AG04449 (cell line): ENCODE measurements around the gene ITIH5.
"Not testable (repeated sequence)": the region's sequence is repeated elsewhere in the genome, so short reads cannot be mapped to it uniquely, and the experiment has no call there.

Experiments
- CTCF ChIA-PET: fragments of 350-600 bp; formaldehyde crosslinking; extraction: SDS; loops from one replicate; lab custom pipeline; 2021; ENCODE audit warnings: antibody characterized with exemption; lab: Yijun Ruan, JAX
- POLR2A ChIA-PET: fragments of 400-600, 350-600 bp; formaldehyde crosslinking; extraction: SDS; loops from one replicate; lab custom pipeline; 2020; ENCODE audit warnings: antibody characterized with exemption, inconsistent platforms; lab: Yijun Ruan, JAX
- DNase-seq: peaks from one replicate; pipeline ENCODE4 v3.0.0-alpha.2; 2010; ENCODE audit warnings: low read depth, low spot score
- H3K4me3 ChIP-seq: 2 replicates; pipeline ENCODE4 v1.5.1; 2011; ENCODE audit warnings: low read depth, mild to moderate bottlenecking, control low read depth, low read length
- CTCF ChIP-seq: IDR thresholded peaks from one replicate; pipeline ENCODE4 v1.5.1; 2011; ENCODE audit warnings: mild to moderate bottlenecking, moderate library complexity, low read length, control low read depth, inconsistent platforms; ENCODE audit not compliant: insufficient read depth; ENCODE audit errors: missing control alignments

ITIH5 gene

DNA sequence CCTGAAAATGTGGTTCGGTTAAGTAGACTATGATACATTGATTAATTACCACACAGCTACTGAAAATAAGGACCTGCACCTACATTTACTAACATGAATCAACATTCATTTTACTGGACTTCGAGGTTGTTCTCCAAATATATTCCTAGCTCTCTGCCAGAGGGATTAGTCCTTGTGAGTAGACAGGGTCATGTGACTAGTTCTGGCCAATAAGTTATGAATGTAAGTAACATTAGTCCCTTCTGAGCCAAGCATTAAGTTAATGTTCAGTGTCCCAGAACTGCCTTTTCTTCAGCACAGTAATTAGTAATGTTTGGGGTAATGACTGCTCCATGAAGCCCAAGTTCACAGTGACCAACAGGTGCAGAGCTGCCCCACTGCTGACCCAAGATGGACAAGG lies 9.2 kb downstream of the ITIH5 start:
- ChIA-PET POLR2A (no interaction called here), CTCF (no interaction called here)
- TF ChIP-seq CTCF = no peak
- no peak for DNase-seq
- no peak overlapping the region for H3K4me3 ChIP-seq

DNA sequence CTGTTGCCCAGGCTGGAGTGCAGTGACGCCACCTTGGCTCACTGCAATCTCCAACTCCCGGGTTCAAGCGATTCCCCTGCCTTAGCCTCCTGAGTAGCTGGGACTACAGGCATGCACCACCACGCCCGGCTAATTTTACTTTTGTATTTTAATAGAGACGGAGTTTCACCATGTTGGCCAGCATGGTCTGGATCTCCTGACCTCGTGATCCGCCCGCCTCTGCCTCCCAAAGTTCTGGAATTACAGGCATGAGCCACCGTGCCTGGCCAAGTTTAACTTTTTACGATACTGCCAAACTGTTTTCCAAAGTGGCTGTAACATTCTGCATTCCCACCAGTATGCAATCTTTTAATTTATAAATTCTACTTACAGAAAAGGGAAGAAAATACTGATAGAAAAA lies 9.7 kb downstream of the ITIH5 start:
- DNase-seq, CTCF ChIA-PET, H3K4me3 ChIP-seq, POLR2A ChIA-PET: not testable (repeated sequence)

DNA sequence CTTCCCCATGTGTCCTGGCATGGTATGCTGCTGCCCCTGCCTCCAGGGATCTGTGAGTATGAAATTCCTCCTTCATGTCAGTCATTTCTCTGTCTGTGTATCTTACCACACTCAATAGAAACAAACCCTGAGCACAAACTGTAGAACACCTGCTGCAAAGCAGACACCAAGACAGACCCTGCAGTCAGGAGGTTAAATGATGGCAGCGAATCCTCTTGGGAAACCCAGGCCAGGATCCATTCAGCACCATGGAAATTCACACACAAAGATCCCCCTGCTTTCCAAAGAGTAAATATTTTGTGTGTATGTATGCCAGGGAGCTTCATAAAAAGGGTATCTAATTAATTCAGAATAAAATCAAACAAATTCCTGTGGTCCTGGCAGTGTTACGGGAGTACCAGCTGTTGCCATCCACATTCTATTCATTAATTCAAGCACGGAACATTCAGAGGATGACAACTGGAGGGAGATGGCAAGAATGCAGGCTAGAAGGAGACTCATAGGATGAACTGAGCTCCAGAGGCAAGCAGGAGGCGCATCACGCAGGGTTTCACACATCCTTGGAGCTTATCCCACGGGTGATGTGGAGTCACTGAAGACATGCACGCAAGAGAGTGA lies 14.8 kb downstream of the ITIH5 start:
- H3K4me3 ChIP-seq = no peak overlapping the region
- DNase-seq = no peak
- no peak for TF ChIP-seq CTCF
- ChIA-PET POLR2A (no interaction called here), CTCF (no interaction called here)

GRCh38 chr10:7649673-7650300 lies 17.0 kb downstream of the ITIH5 start:
- H3K4me3 ChIP-seq = no peak overlapping the region
- ChIA-PET CTCF (no interaction called here), POLR2A (no interaction called here)
- no peak for DNase-seq
- TF ChIP-seq CTCF = no peak

GRCh38 chr10:7647062-7647664 lies 19.6 kb downstream of the ITIH5 start:
- ChIA-PET POLR2A (no interaction called here), CTCF (interaction anchor here (1.5 kb wide), 1 partner anchor 39 kb away, joined by 5 read pairs; no protein-coding TSS in a partner anchor)
- DNase-seq = no peak
- H3K4me3 ChIP-seq = no peak overlapping the region
- no peak for TF ChIP-seq CTCF

DNA sequence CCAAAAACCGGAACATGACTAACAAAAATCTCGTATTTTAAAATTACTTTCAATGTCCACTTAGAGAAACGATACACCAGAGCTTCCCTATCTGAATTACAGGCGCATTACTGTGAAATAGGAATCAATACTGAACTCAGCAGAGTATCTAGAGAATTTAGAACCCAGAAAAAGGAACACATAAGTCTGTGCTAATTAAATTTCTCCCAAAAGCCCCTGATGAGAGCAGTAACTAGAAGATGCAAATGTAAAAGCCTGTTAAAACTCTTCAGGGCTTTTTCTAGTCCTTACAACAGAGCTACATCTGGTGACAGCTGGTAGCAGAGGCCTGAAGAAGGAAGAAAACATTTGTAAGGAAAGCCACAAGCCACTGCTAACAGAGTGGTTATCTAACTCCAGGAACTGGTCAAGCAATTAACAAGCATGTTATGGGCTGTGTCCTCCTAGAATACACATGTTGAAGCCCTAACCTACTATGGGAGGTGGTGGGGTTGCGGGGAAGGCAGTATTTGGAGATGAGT lies 24.2 kb downstream of the ITIH5 start:
- CTCF ChIA-PET = no interaction called here
- DNase-seq = no peak
- POLR2A ChIA-PET = no interaction called here
- TF ChIP-seq CTCF = no peak
- no peak overlapping the region for H3K4me3 ChIP-seq
